Gastrocnemius medialis (tissue), 4 donors: ENCODE data around the gene CRHR1.

Source experiments
- CTCF ChIP-seq, 5 experiments: fragments of 450-650 bp in 3 of 5; fragments of 200-600 bp in 2 of 5; sonication (generic) in 2 of 5; IDR thresholded peaks in 4 of 5; conservative IDR thresholded peaks in 1 of 5; 1 replicate in 4 of 5; 2 replicates in 1 of 5; pipeline ENCODE4 v1.5.1; 2016 to 2019; ENCODE audit warnings: antibody characterized with exemption in 5 of 5, mild to moderate bottlenecking in 3 of 5, moderate library complexity in 3 of 5
- POLR2A ChIP-seq, 2 donors: fragments of 450-650 bp; IDR thresholded peaks; one replicate each; pipeline ENCODE4 v1.6.1; 2017; ENCODE audit warnings: antibody characterized with exemption in 2 of 2, mild to moderate bottlenecking in 2 of 2, moderate library complexity in 2 of 2

GRCh38 chr17:45791041-45791582, 7.0 kb downstream of the CRHR1 start:
- TF ChIP-seq POLR2A (IDR thresholded peaks at IDR 0.05) (no peak), CTCF (IDR thresholded peaks at IDR 0.05 in 4 of 5, conservative IDR thresholded peaks at IDR 0.05 in 1 of 5) (no peak)
